Measurements from ENCODE around the gene PRKAR2B.
"Not testable (repeated sequence)": the region's sequence is repeated elsewhere in the genome, so short reads cannot be mapped to it uniquely, and the experiment has no call there.

The PRKAR2B gene

DNA sequence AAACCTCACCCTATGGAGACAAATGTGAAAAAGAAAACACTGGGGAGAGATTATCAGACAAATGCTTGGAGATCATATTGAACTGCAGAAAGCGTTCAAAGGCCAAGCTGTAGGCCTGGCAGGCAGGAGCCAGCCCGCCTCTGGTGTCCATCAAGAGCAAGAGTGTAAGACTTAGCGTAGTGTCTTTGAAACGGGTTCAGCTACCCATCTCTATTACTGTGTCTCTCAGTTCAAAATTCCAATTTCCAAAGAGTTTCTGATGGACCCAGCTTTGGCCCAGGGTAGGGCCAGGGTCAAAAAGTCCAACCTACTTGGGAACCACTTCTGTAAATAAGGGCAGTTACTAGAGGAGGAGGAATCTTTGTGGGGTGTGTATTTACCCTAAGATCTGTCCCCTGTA lies 78.9 kb downstream of the PRKAR2B start:
- no peak for DNase-seq

DNA sequence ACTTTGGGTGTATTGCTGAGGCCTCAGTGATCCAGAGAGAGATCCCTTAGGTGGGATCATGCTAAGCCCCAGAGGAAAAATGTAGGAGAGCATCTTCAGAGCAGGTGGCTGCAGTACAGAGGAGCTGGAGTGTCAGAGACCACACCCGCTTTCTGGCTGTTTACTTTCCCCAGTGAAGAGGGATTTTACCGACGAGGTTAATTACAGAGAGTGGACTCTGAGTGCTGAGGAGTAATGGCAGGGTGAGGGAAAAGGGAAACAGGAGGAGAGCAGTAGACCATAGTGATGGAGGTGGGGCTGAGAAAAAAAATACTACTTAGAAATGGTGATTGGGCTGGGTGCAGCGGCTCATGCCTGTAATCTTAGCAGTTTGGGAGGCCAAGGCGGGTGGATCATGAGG lies 81.0 kb downstream of the PRKAR2B start:
- no peak for DNase-seq

- DNase-seq = no peak
Measured at GRCh38 chr7:107128217-107128616, 83.7 kb downstream of the PRKAR2B start.

DNA sequence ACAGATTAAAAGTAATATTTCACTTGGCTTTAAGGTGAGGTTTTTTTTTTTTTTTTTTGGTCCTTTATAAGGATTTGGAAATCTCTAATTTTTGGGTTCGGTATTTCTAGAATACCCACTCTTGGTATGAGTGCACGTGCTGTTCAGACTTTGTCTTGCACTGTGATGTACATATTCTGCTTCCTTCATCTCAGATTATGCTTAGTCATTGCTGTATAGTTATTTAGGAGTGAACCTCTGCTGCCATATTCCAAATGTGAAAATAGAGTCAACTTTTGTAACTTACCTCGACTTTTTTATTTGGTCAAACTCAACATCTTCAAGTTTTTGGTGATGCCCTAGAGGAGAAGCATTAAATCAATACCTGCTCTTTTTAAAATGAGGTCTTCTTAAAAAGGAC lies 84.2 kb downstream of the PRKAR2B start:
- DNase-seq = no peak

GRCh38 chr7:107130487-107131220 lies 86.1 kb downstream of the PRKAR2B start:
- DNase-seq = no peak

DNA sequence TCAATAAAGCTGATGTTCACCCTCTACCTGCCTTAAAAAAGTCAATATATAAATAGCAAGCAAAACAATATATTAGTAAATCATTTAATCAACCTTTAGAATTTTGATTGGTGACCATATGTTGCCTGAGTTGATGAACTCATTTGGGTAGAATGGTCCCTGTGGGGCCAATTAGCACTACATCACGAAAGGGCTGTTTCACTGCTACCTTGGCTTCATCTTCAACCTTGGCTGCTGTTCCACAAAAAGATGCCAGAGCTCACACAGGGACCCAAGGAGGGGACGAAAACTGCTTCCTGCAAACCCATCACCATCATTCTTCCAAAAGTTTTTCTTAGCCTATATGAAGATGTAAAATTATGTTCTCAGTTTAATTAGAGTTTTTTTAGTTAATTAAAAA lies 88.9 kb downstream of the PRKAR2B start:
- no peak for DNase-seq

DNA sequence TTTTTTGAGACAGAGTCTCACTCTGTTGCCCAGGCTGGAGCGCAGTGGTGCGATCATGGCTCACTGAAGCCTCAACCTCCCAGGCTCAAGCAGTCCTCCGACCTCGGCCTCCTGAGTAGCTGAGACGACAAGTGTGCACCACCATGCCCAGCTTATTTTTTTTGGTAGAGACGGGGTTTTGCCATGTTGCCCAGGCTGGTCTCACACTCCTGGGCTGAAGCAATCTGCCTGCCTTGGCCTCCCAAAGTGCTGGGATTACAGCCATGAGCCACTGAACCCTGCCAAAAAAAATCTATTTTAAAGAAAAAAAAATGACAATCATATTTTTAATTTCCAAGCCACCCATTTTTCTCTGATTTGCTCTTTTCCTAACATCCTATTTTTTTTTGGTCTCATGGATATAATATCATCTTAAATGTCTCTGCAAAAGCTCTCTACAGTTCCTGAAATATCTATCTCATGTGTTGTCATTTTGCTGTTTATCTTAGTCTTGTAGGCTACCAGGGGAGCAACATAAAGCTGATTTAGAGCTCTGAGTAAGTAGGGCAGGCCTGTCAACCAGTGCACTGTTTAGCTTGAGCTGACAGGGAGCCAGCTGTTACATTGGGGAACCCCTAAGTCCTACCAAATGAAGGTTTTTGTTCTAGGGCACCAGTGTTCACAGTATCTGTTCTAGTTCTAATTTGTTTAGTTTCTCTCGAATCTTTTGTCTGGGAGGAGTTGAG lies 94.4 kb downstream of the PRKAR2B start:
- DNase-seq = peak; percentile 46

DNA sequence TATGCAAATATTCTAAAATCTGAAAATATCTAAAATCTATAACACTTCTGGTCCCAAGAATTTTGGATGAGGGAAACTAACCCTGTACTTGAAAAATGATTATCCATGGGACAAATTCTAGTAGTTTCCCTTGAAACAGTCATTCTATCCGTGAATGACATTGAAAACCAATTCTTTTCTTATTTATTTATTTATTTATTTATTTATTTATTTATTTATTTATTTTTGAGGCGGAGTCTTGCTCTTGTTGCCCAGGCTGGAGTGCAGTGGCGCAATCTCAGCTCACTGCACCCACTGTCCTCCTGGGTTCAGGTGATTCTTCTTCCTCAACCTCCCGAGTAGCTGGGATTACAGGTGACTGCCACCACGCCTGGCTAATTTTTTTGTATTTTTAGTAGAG lies 99.4 kb downstream of the PRKAR2B start:
- DNase-seq = not testable (repeated sequence)

- DNase-seq = no peak
Measured at GRCh38 chr7:107145067-107145838, 100.7 kb downstream of the PRKAR2B start.

DNA sequence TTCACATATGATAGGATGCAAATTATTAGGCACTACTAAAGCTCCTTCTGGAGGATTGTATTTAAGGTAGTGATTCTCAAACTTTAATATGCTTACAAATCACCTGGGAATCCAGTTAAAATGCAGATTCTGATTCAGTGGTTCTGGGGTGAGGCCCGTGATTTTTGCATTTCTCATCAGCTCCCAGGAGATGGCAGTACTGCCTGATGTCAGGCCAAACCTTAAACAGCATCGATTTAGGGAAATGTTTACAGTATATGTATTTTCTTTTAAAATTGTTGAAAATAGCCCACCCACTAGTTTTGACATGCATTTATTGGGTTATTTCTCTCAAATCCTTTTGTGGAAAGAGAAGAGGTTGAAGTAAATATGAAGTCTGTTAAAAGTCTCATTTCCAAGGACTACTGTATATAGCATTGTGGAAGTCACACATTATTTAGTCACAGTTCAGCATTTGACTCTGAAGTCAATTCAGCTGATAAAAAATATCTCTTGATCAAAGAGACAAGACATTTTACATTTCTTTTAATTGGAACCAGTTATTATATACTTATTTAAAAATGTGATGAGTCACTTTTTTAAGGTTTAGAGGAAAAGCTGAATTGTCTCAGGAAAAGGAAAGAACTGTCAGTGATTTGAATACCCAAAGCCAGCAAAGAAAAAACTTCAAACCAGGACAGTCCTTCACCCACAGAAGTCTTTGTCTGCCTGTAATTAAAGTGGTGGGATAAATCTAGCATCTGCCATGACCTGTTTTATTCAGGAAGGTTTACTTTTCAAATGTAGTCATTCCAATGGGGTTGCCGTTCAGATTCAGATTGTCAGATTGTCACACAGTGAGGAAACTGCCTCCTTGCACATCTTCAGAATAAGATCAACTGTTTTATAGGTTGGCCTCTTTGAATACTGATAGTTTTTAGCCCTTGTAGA lies 103.2 kb downstream of the PRKAR2B start:
- peak; percentile 52 for DNase-seq

DNA sequence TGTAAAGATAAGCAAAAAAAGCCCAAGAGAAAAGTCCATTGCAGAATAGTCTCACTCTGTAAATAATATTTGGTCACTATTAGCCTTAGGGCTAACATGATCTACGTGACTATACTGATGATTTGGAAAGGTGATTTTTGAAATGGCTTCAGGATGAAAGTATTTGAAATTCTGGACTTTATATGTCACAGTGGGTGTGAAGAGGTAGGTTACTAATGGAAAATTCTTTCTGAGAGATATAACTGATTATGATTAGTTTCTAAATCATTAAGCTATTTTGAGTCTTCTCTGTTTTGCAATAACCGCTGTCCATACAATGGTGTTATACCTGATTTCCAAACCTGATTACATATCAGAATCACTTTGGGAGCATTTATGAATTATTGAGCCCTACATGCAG lies 104.2 kb downstream of the PRKAR2B start:
- DNase-seq = no peak

GRCh38 chr7:107149863-107150262 lies 105.4 kb downstream of the PRKAR2B start:
- DNase-seq = no peak

DNA sequence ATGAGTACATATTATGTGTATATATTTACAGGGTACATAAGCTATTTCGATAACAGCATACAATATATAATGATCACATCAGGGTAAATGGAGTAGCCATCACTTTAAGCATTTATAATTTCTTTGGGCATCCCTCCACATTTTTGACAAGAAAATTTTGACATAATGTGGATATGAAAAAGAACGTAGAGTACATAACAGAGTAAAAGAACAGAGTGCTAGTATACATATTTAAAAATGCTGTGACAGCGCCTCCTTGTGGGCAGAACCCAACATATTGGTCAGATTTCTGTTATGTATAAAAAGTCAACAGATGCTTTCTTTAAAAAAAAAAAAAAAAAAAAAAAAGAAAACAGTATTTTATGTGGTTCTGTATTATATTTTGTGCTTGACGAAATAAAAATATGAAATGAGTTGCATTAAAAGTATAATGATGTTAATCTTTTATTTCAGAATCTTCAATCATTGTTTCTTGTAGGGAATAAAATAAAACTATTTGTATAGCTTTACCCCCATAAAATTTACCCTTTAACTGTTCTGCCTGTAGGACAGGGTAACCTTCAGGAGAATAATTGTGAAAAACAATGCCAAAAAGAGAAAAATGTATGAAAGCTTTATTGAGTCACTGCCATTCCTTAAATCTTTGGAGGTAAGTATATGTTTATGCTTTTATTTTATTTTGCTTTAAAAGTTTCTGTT lies 106.0 kb downstream of the PRKAR2B start:
- DNase-seq = peak; percentile 94

GRCh38 chr7:107151538-107151937 lies 107.0 kb downstream of the PRKAR2B start:
- DNase-seq = no peak

GRCh38 chr7:107152011-107152410 lies 107.5 kb downstream of the PRKAR2B start:
- DNase-seq = no peak

DNA sequence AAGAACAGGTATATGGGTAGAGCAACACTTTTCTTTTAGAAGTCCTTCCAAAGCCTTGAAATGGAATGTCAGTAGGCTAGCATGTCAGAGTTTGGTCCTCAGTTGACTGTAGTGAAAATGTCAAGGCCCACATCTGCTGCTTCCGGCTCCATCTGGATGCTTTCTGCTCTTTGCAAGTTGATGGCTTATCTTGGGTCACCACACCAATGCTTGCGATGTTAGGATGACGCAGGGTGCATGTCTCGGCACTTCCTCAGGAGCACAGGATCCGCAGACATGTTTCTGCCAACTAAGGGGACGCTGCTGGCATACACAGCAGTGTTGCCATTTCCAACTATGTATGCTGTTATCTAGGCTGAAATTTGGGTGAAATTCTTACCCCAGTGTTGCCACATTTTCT lies 110.3 kb downstream of the PRKAR2B start:
- no peak for DNase-seq

DNA sequence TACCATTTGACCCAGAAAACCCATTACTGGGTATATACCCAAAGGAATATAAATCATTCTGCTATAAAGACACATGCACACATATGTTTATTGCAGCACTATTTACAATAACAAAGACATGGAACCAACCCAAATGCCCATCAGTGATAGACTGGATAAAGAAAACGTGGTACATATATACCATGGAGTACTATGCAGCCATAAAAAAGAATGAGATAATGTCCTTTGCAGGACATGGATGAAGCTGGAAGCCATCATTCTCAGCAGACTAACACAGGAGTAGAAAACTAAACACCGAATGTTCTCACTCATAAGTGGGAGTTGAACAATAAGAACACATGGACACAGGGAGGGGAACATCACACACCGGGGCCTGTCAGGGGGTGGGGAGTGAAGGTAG lies 111.2 kb downstream of the PRKAR2B start:
- not testable (repeated sequence) for DNase-seq

- DNase-seq = no peak
Measured at GRCh38 chr7:107157091-107157490, 112.6 kb downstream of the PRKAR2B start.

GRCh38 chr7:107158028-107158427 lies 113.5 kb downstream of the PRKAR2B start:
- DNase-seq = no peak

- no peak for DNase-seq
Measured at GRCh38 chr7:107160389-107160788, 115.9 kb downstream of the PRKAR2B start.

GRCh38 chr7:107161415-107161814 lies 116.9 kb downstream of the PRKAR2B start:
- no peak for DNase-seq

- no peak for DNase-seq
Measured at GRCh38 chr7:107162475-107162874, 118.0 kb downstream of the PRKAR2B start.
